ENCODE data around the gene ELOVL1. TPM values are rescaled to one million over a fixed set of nuclear protein-coding genes. Genes with fewer than 3 reads are reported as not detected.

The ELOVL1 gene
- total and polyA plus RNA-seq, 2 donors: 26.1 to 44.8 TPM

GRCh38 chr1:43331688-43332087 lies 36.1 kb downstream of the ELOVL1 start:
- no peaks in the 10 kb centered on the region for H3K36me3 ChIP-seq (ENCODE audit: control insufficient read depth in 2 of 2, insufficient read depth in 2 of 2, low read length in 1 of 2)
- WGBS: 97% methylated on average over 5 of the region's 5 CpGs
- no peak overlapping the region for H3K4me3 ChIP-seq (ENCODE audit: low read length in 2 of 2)
- no peak for DNase-seq (ENCODE audit: low read depth in 6 of 9, low spot score in 9 of 9)
- no peak overlapping the region for H3K27ac ChIP-seq (ENCODE audit: low read depth in 1 of 2, low read length in 1 of 2)
- H3K9me3 ChIP-seq (ENCODE audit: control insufficient read depth in 2 of 2, insufficient read depth in 1 of 2, low read length in 1 of 2): peaks cover 0 to 8% of the 10 kb centered on the region in 2 donors
- no peaks in the 10 kb centered on the region for H3K27me3 ChIP-seq (ENCODE audit: control insufficient read depth in 2 of 2, insufficient read depth in 1 of 2, low read length in 1 of 2)
- peaks cover 0 to 8% of the 10 kb centered on the region in 2 donors for H3K4me1 ChIP-seq (ENCODE audit: control insufficient read depth in 2 of 2, insufficient read depth in 2 of 2, low read length in 2 of 2)

GRCh38 chr1:43329995-43330751 lies 37.6 kb downstream of the ELOVL1 start:
- Histone ChIP-seq H3K4me1 (ENCODE audit: control insufficient read depth in 2 of 2, insufficient read depth in 2 of 2, low read length in 2 of 2) (peaks cover 0 to 8% of the 10 kb centered on the region in 2 donors), H3K27me3 (ENCODE audit: control insufficient read depth in 2 of 2, insufficient read depth in 1 of 2, low read length in 1 of 2) (no peaks in the 10 kb centered on the region), H3K9me3 (ENCODE audit: control insufficient read depth in 2 of 2, insufficient read depth in 1 of 2, low read length in 1 of 2) (peaks cover 0 to 14% of the 10 kb centered on the region in 2 donors), H3K27ac (ENCODE audit: low read depth in 1 of 2, low read length in 1 of 2) (no peak overlapping the region), H3K36me3 (ENCODE audit: control insufficient read depth in 2 of 2, insufficient read depth in 2 of 2, low read length in 1 of 2) (no peaks in the 10 kb centered on the region), H3K4me3 (ENCODE audit: low read length in 2 of 2) (no peak overlapping the region)
- WGBS: 37% methylated on average over 6 of the region's 6 CpGs
- DNase-seq (ENCODE audit: low read depth in 6 of 9, low spot score in 9 of 9): peak in 2 of 9 donors; percentile 7 to 13

- no peak for DNase-seq (ENCODE audit: low read depth in 6 of 9, low spot score in 9 of 9)
- no peaks in the 10 kb centered on the region for H3K36me3 ChIP-seq (ENCODE audit: control insufficient read depth in 2 of 2, insufficient read depth in 2 of 2, low read length in 1 of 2)
- peaks cover 0 to 14% of the 10 kb centered on the region in 2 donors for H3K9me3 ChIP-seq (ENCODE audit: control insufficient read depth in 2 of 2, insufficient read depth in 1 of 2, low read length in 1 of 2)
- no peaks in the 10 kb centered on the region for H3K27me3 ChIP-seq (ENCODE audit: control insufficient read depth in 2 of 2, insufficient read depth in 1 of 2, low read length in 1 of 2)
- H3K4me3 ChIP-seq (ENCODE audit: low read length in 2 of 2): no peak overlapping the region
- no peak overlapping the region for H3K27ac ChIP-seq (ENCODE audit: low read depth in 1 of 2, low read length in 1 of 2)
- H3K4me1 ChIP-seq (ENCODE audit: control insufficient read depth in 2 of 2, insufficient read depth in 2 of 2, low read length in 2 of 2): peaks cover 0 to 8% of the 10 kb centered on the region in 2 donors
- WGBS: 98% methylated on average over 1 of the region's 1 CpG
Observed at GRCh38 chr1:43327549-43328292, 40.1 kb downstream of the ELOVL1 start.

GRCh38 chr1:43325381-43325780 lies 42.4 kb downstream of the ELOVL1 start:
- no peak for DNase-seq (ENCODE audit: low read depth in 6 of 9, low spot score in 9 of 9)
- Histone ChIP-seq H3K9me3 (ENCODE audit: control insufficient read depth in 2 of 2, insufficient read depth in 1 of 2, low read length in 1 of 2) (peaks cover 0 to 14% of the 10 kb centered on the region in 2 donors), H3K4me3 (ENCODE audit: low read length in 2 of 2) (no peak overlapping the region), H3K27me3 (ENCODE audit: control insufficient read depth in 2 of 2, insufficient read depth in 1 of 2, low read length in 1 of 2) (no peaks in the 10 kb centered on the region), H3K36me3 (ENCODE audit: control insufficient read depth in 2 of 2, insufficient read depth in 2 of 2, low read length in 1 of 2) (no peaks in the 10 kb centered on the region), H3K4me1 (ENCODE audit: control insufficient read depth in 2 of 2, insufficient read depth in 2 of 2, low read length in 2 of 2) (peaks cover 0 to 6% of the 10 kb centered on the region in 2 donors), H3K27ac (ENCODE audit: low read depth in 1 of 2, low read length in 1 of 2) (no peak overlapping the region)

GRCh38 chr1:43324810-43325209 lies 43.0 kb downstream of the ELOVL1 start:
- H3K27ac ChIP-seq (ENCODE audit: low read depth in 1 of 2, low read length in 1 of 2): no peak overlapping the region
- H3K9me3 ChIP-seq (ENCODE audit: control insufficient read depth in 2 of 2, insufficient read depth in 1 of 2, low read length in 1 of 2): peaks cover 0 to 14% of the 10 kb centered on the region in 2 donors
- peaks cover 0 to 1% of the 10 kb centered on the region in 2 donors for H3K4me1 ChIP-seq (ENCODE audit: control insufficient read depth in 2 of 2, insufficient read depth in 2 of 2, low read length in 2 of 2)
- 60% methylated on average over 1 of the region's 1 CpG for WGBS
- H3K27me3 ChIP-seq (ENCODE audit: control insufficient read depth in 2 of 2, insufficient read depth in 1 of 2, low read length in 1 of 2): no peaks in the 10 kb centered on the region
- no peaks in the 10 kb centered on the region for H3K36me3 ChIP-seq (ENCODE audit: control insufficient read depth in 2 of 2, insufficient read depth in 2 of 2, low read length in 1 of 2)
- H3K4me3 ChIP-seq (ENCODE audit: low read length in 2 of 2): no peak overlapping the region
- DNase-seq (ENCODE audit: low read depth in 6 of 9, low spot score in 9 of 9): no peak

GRCh38 chr1:43322506-43322905 lies 45.3 kb downstream of the ELOVL1 start:
- H3K4me1 ChIP-seq (ENCODE audit: control insufficient read depth in 2 of 2, insufficient read depth in 2 of 2, low read length in 2 of 2): no peaks in the 10 kb centered on the region
- H3K27ac ChIP-seq (ENCODE audit: low read depth in 1 of 2, low read length in 1 of 2): no peak overlapping the region
- WGBS: 97% methylated on average over 5 of the region's 5 CpGs
- DNase-seq (ENCODE audit: low read depth in 6 of 9, low spot score in 9 of 9): no peak
- no peak overlapping the region for H3K4me3 ChIP-seq (ENCODE audit: low read length in 2 of 2)
- H3K27me3 ChIP-seq (ENCODE audit: control insufficient read depth in 2 of 2, insufficient read depth in 1 of 2, low read length in 1 of 2): no peaks in the 10 kb centered on the region
- H3K36me3 ChIP-seq (ENCODE audit: control insufficient read depth in 2 of 2, insufficient read depth in 2 of 2, low read length in 1 of 2): no peaks in the 10 kb centered on the region
- peaks cover 0 to 9% of the 10 kb centered on the region in 2 donors for H3K9me3 ChIP-seq (ENCODE audit: control insufficient read depth in 2 of 2, insufficient read depth in 1 of 2, low read length in 1 of 2)

- H3K4me1 ChIP-seq (ENCODE audit: control insufficient read depth in 2 of 2, insufficient read depth in 2 of 2, low read length in 2 of 2): no peaks in the 10 kb centered on the region
- H3K4me3 ChIP-seq (ENCODE audit: low read length in 2 of 2): no peak overlapping the region
- no peaks in the 10 kb centered on the region for H3K27me3 ChIP-seq (ENCODE audit: control insufficient read depth in 2 of 2, insufficient read depth in 1 of 2, low read length in 1 of 2)
- no peak for DNase-seq (ENCODE audit: low read depth in 6 of 9, low spot score in 9 of 9)
- no peak overlapping the region for H3K27ac ChIP-seq (ENCODE audit: low read depth in 1 of 2, low read length in 1 of 2)
- WGBS: 99% methylated on average over 16 of the region's 16 CpGs
- H3K36me3 ChIP-seq (ENCODE audit: control insufficient read depth in 2 of 2, insufficient read depth in 2 of 2, low read length in 1 of 2): no peaks in the 10 kb centered on the region
- peaks cover 0 to 4% of the 10 kb centered on the region in 2 donors for H3K9me3 ChIP-seq (ENCODE audit: control insufficient read depth in 2 of 2, insufficient read depth in 1 of 2, low read length in 1 of 2)
Observed at GRCh38 chr1:43321331-43321891, 46.4 kb downstream of the ELOVL1 start.

- H3K36me3 ChIP-seq (ENCODE audit: control insufficient read depth in 2 of 2, insufficient read depth in 2 of 2, low read length in 1 of 2): no peaks in the 10 kb centered on the region
Observed at GRCh38 chr1:43319766-43320165, 48.0 kb downstream of the ELOVL1 start.

GRCh38 chr1:43319288-43319687 lies 48.5 kb downstream of the ELOVL1 start:
- Histone ChIP-seq H3K36me3 (ENCODE audit: control insufficient read depth in 2 of 2, insufficient read depth in 2 of 2, low read length in 1 of 2) (no peaks in the 10 kb centered on the region), H3K27ac (ENCODE audit: low read depth in 1 of 2, low read length in 1 of 2) (no peak overlapping the region), H3K9me3 (ENCODE audit: control insufficient read depth in 2 of 2, insufficient read depth in 1 of 2, low read length in 1 of 2) (no peaks in the 10 kb centered on the region), H3K27me3 (ENCODE audit: control insufficient read depth in 2 of 2, insufficient read depth in 1 of 2, low read length in 1 of 2) (no peaks in the 10 kb centered on the region), H3K4me1 (ENCODE audit: control insufficient read depth in 2 of 2, insufficient read depth in 2 of 2, low read length in 2 of 2) (no peaks in the 10 kb centered on the region), H3K4me3 (ENCODE audit: low read length in 2 of 2) (no peak overlapping the region)
- 98% methylated on average over 5 of the region's 5 CpGs for WGBS
- no peak for DNase-seq (ENCODE audit: low read depth in 6 of 9, low spot score in 9 of 9)

More at GRCh38 chr1:43319766-43320165, 48.0 kb downstream of the ELOVL1 start:
- DNase-seq (ENCODE audit: low read depth in 6 of 9, low spot score in 9 of 9): no peak
- WGBS: 66% methylated on average over 3 of the region's 3 CpGs
- Histone ChIP-seq H3K27ac (ENCODE audit: low read depth in 1 of 2, low read length in 1 of 2) (no peak overlapping the region), H3K9me3 (ENCODE audit: control insufficient read depth in 2 of 2, insufficient read depth in 1 of 2, low read length in 1 of 2) (no peaks in the 10 kb centered on the region), H3K27me3 (ENCODE audit: control insufficient read depth in 2 of 2, insufficient read depth in 1 of 2, low read length in 1 of 2) (no peaks in the 10 kb centered on the region), H3K4me1 (ENCODE audit: control insufficient read depth in 2 of 2, insufficient read depth in 2 of 2, low read length in 2 of 2) (no peaks in the 10 kb centered on the region), H3K4me3 (ENCODE audit: low read length in 2 of 2) (no peak overlapping the region)

All from thymus (tissue), 11 donors.